ENCODE results near the gene CSMD2.

CSMD2 gene

DNA sequence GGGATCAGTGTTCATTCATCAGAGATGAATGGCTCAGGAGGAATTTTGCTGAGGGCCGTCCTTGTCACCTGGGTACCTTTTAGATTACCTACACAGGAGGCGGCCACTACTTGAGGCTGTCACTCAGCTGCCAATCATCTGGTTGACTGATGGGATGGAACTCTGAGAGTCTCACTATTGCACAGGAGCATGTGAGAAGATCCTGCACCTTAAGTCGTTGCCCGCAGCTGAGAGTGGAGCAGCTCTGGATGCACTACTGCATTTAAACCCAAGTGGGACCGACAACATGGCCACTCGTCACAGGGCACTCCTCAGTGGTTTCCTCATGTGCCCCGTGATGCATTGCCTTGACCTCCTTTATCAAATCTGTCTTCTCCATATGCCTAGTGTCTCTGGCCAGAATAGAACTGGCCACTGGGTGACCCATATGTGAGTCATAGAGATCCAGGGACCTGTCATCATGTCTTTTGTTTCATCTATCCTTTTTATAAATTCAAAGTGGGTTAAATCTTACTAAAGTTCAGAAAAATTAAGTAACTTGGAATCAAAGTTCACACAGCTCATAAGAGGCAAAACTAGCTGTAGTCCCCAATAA, 527.1 kb downstream of the CSMD2 start:
- no peaks in the 10 kb centered on the region for H3K36me3 ChIP-seq
- DNase-seq: no peak
- TF ChIP-seq, protein P1, sequence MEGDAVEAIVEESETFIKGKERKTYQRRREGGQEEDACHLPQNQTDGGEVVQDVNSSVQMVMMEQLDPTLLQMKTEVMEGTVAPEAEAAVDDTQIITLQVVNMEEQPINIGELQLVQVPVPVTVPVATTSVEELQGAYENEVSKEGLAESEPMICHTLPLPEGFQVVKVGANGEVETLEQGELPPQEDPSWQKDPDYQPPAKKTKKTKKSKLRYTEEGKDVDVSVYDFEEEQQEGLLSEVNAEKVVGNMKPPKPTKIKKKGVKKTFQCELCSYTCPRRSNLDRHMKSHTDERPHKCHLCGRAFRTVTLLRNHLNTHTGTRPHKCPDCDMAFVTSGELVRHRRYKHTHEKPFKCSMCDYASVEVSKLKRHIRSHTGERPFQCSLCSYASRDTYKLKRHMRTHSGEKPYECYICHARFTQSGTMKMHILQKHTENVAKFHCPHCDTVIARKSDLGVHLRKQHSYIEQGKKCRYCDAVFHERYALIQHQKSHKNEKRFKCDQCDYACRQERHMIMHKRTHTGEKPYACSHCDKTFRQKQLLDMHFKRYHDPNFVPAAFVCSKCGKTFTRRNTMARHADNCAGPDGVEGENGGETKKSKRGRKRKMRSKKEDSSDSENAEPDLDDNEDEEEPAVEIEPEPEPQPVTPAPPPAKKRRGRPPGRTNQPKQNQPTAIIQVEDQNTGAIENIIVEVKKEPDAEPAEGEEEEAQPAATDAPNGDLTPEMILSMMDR (IDR thresholded peaks at IDR 0.05; ENCODE audit: low read depth, low read length): no peak
- no peaks in the 10 kb centered on the region for H3K9me3 ChIP-seq (ENCODE audit: severe bottlenecking)
- H3K27ac ChIP-seq: no peak overlapping the region
- H3K4me3 ChIP-seq (ENCODE audit: low read depth, low read length): no peak overlapping the region
- peaks cover 90% of the 10 kb centered on the region for H3K27me3 ChIP-seq (ENCODE audit: insufficient read depth, low read depth, severe bottlenecking)

DNA sequence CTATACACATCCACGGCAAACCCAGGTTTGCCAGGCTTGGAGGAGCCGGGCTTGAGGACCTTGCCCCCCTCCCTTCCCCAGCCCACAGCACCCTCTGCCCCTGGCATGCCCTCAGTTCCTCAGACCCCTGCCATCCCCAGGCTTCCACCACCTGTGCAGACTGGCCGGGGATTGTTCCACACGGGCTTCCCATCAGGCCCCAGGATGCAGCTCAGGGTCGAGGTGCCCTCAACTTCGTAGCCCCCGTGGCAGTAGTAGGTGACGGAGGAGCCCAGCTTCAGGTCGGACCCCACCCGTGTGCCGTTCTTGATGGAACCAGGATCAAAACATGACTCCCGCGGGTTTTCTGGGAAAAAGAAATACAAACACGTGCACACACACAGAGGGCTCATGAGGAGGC, 528.8 kb downstream of the CSMD2 start:
- no peak for DNase-seq
- no peak overlapping the region for H3K27ac ChIP-seq
- peaks cover 80% of the 10 kb centered on the region for H3K27me3 ChIP-seq (ENCODE audit: insufficient read depth, low read depth, severe bottlenecking)
- TF ChIP-seq, protein P1 (IDR thresholded peaks at IDR 0.05; ENCODE audit: low read depth, low read length): no peak
- no peaks in the 10 kb centered on the region for H3K9me3 ChIP-seq (ENCODE audit: severe bottlenecking)
- H3K4me3 ChIP-seq (ENCODE audit: low read depth, low read length): no peak overlapping the region
- no peaks in the 10 kb centered on the region for H3K36me3 ChIP-seq

DNA sequence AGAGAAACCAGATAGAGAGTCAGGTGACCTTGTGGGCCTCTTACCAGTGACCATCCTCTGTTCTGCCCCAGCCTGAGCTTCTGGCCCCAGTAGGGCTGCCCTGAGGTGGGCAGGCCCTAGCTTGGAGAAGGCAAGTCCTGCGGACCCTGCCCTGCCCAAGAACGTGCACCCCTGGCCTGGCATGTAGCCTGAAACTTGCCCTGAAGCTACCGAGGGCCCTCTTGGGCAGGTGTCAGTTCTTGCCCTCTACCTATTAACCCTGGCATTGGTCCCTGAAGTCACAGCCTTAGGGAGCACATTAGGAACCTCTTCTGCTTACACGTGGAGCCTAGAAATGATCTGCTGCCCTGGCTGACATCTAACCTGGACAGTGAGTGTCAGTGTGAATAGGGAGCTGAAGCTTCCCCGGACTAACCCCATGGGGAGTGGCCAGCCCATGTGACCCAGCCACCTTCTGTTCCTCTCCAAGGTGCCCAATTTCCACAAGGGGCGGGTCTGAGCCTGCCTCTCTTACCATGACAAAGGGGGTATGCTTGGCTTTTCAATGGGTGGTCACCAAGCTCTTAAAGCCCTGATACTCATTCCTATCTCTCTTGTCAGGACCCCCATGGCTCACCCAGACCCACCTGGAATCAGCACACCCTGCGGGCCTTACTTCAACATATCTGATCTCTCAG, 529.6 kb downstream of the CSMD2 start:
- Histone ChIP-seq H3K36me3 (no peaks in the 10 kb centered on the region), H3K9me3 (ENCODE audit: severe bottlenecking) (no peaks in the 10 kb centered on the region), H3K27me3 (ENCODE audit: insufficient read depth, low read depth, severe bottlenecking) (peaks cover 84% of the 10 kb centered on the region), H3K4me3 (ENCODE audit: low read depth, low read length) (no peak overlapping the region), H3K27ac (no peak overlapping the region)
- TF ChIP-seq, protein P1 (IDR thresholded peaks at IDR 0.05; ENCODE audit: low read depth, low read length): no peak
- DNase-seq: no peak

DNA sequence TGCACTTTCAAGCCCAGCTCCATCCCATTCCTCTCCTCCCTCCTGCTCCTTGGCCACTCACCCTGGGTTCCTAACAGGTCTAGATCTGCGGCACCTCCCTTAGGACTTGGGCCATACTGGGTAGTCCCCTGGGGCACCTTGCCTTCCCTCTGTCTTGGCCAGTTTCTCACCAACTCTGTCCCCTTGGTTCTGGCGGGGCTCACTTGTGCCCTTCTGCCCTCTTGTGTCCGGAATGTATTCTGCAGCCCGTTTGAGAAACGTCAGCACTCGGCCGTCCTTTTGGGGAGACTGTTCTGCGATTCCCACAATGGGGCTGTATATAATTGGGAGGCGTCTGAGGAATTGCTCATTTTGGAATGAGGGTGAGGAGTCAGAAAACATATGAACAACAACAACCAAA, 530.2 kb downstream of the CSMD2 start:
- TF ChIP-seq, protein P1 (IDR thresholded peaks at IDR 0.05; ENCODE audit: low read depth, low read length): peak; percentile 68
- no peak overlapping the region for H3K27ac ChIP-seq
- DNase-seq: peak; percentile 29
- H3K4me3 ChIP-seq (ENCODE audit: low read depth, low read length): no peak overlapping the region
- H3K27me3 ChIP-seq (ENCODE audit: insufficient read depth, low read depth, severe bottlenecking): peaks cover 84% of the 10 kb centered on the region
- no peaks in the 10 kb centered on the region for H3K9me3 ChIP-seq (ENCODE audit: severe bottlenecking)
- H3K36me3 ChIP-seq: no peaks in the 10 kb centered on the region

GRCh38 chr1:33634143-33634542, 530.9 kb downstream of the CSMD2 start:
- Histone ChIP-seq H3K27ac (no peak overlapping the region), H3K27me3 (ENCODE audit: insufficient read depth, low read depth, severe bottlenecking) (peaks cover 83% of the 10 kb centered on the region), H3K4me3 (ENCODE audit: low read depth, low read length) (no peak overlapping the region), H3K9me3 (ENCODE audit: severe bottlenecking) (no peaks in the 10 kb centered on the region), H3K36me3 (no peaks in the 10 kb centered on the region)
- TF ChIP-seq, protein P1 (IDR thresholded peaks at IDR 0.05; ENCODE audit: low read depth, low read length): no peak
- DNase-seq: no peak

Measured in WERI-Rb-1 (cell line).